ENCODE measurements around the gene DNAJC4. TPM values are rescaled to one million over a fixed set of nuclear protein-coding genes. Genes with fewer than 3 reads are reported as not detected.

The DNAJC4 gene
- total RNA-seq, 3 donors from 2014 or later, result 23.6 to 33.5 (median 32.6) TPM

DNA sequence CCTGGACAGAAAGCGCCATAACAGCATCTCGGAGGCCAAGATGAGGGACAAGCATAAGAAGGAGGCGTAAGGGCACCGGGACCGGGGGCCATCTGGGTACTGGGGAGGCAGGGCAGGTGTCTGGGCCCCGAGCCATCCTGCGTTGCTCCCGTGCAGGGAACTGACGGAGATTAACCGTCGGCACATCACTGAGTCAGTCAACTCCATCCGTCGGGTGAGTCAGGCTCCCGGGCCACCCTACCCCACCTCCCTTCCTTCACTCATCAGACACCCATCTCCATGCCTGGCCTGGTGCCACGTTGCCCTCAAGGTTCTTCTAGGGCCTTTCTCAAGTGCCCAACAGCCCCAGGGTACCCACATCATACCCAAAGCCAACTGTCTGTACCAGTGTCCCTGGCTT is 36.0 kb downstream of the DNAJC4 start:
- TF ChIP-seq CTCF (IDR thresholded peaks at IDR 0.05), result no peak
- no peak for TF ChIP-seq POLR2A (IDR thresholded peaks at IDR 0.05)
- no peak for TF ChIP-seq POLR2AphosphoS5 (IDR thresholded peaks at IDR 0.05)

GRCh38 chr11:64267207-64267945 is 37.0 kb downstream of the DNAJC4 start:
- Histone ChIP-seq H3K4me1 (peaks cover 6 to 25% of the 10 kb centered on the region in 2 donors), H3K27ac (peak overlapping the region; percentile 95 to 100), H3K4me3 (no peak overlapping the region), H3K36me3 (no peaks in the 10 kb centered on the region), H3K9me3 (no peaks in the 10 kb centered on the region), H3K27me3 (no peaks in the 10 kb centered on the region)
- peak in 1 of 2 donors; percentile 33 for DNase-seq (ENCODE audit: low spot score in 2 of 2)
- TF ChIP-seq POLR2A (IDR thresholded peaks at IDR 0.05) (no peak), POLR2AphosphoS5 (IDR thresholded peaks at IDR 0.05) (no peak), CTCF (IDR thresholded peaks at IDR 0.05) (no peak)
- intact Hi-C loops (cut with DNase I; ENCODE audit: low total_unique reads), result loop anchor here (5.0 kb wide), 1 partner anchor 680 kb away; no protein-coding TSS in a partner anchor

More for the DNA sequence above, 36.0 kb downstream of the DNAJC4 start:
- no peaks in the 10 kb centered on the region for H3K27me3 ChIP-seq
- H3K9me3 ChIP-seq, result no peaks in the 10 kb centered on the region
- no peak for DNase-seq (ENCODE audit: low spot score in 2 of 2)
- intact Hi-C loops (cut with DNase I; ENCODE audit: low total_unique reads), result loop anchor here (5.0 kb wide), 1 partner anchor 679 kb away; no protein-coding TSS in a partner anchor
- no peak overlapping the region for H3K27ac ChIP-seq
- no peaks in the 10 kb centered on the region for H3K36me3 ChIP-seq
- no peak overlapping the region for H3K4me3 ChIP-seq
- H3K4me1 ChIP-seq, result peaks cover 6 to 18% of the 10 kb centered on the region in 2 donors

GRCh38 chr11:64268025-64268892 is 37.9 kb downstream of the DNAJC4 start:
- peak overlapping the region; percentile 95 to 100 for H3K27ac ChIP-seq
- no peaks in the 10 kb centered on the region for H3K9me3 ChIP-seq
- H3K27me3 ChIP-seq, result no peaks in the 10 kb centered on the region
- peaks cover 6 to 25% of the 10 kb centered on the region in 2 donors for H3K4me1 ChIP-seq
- peak overlapping the region; percentile 77 to 97 (median 79) for H3K4me3 ChIP-seq
- no peaks in the 10 kb centered on the region for H3K36me3 ChIP-seq
- DNase-seq (ENCODE audit: low spot score in 2 of 2), result peak in 1 of 2 donors; percentile 56
- intact Hi-C loops (cut with DNase I; ENCODE audit: low total_unique reads), result loop anchor here (5.0 kb wide), 1 partner anchor 681 kb away; no protein-coding TSS in a partner anchor
- TF ChIP-seq POLR2AphosphoS5 (IDR thresholded peaks at IDR 0.05), result no peak
- TF ChIP-seq CTCF (IDR thresholded peaks at IDR 0.05), result no peak
- TF ChIP-seq POLR2A (IDR thresholded peaks at IDR 0.05), result no peak

DNA sequence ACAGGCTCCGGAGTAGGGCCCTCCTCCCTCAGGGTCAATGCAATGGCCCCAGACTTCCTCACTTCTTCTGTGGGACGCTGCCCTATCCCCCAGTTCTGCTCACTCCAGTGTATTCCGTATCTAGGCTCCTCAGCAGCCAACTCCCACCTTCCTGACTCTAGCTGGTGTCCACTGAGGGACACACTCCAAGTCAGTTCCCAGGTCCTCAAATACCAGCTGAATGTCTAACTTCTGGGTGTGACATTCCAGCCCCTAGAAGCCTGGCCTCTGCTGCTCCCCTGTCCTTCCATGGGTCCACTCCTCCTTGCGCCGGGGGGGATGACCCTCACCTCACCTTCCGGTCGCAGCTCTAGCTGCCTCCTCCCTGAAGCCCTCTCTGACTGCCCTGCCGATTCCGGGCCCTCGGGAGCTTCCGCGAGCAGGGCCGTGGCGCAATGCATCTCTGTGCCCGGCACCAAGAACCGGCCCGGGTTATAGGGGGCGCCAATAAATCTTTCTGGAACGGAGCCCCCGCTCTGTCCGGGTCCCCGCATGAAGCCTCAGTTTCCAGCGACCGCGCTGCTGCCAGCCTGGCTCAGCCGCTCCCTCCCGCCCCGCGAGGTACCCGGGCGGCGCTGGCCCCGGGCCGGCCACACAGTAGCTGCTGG is 38.7 kb downstream of the DNAJC4 start:
- H3K27me3 ChIP-seq, result no peaks in the 10 kb centered on the region
- H3K9me3 ChIP-seq, result no peaks in the 10 kb centered on the region
- H3K4me1 ChIP-seq, result peaks cover 6 to 25% of the 10 kb centered on the region in 2 donors
- H3K27ac ChIP-seq, result peak overlapping the region; percentile 95 to 100
- peak overlapping the region; percentile 77 to 97 (median 79) for H3K4me3 ChIP-seq
- DNase-seq (ENCODE audit: low spot score in 2 of 2), result peak in 1 of 2 donors; percentile 42
- intact Hi-C loops (cut with DNase I; ENCODE audit: low total_unique reads), result loop anchor here (5.0 kb wide), 1 partner anchor 682 kb away; no protein-coding TSS in a partner anchor
- H3K36me3 ChIP-seq, result no peaks in the 10 kb centered on the region
- TF ChIP-seq POLR2A (IDR thresholded peaks at IDR 0.05) (no peak), POLR2AphosphoS5 (IDR thresholded peaks at IDR 0.05) (peak in 1 of 3 donors; percentile 55)
